HG03103 (cell line): Measurements from ENCODE around the gene CSNK1G3.

Source experiments
- ATAC-seq: cut with Tn5 transposase; IDR thresholded peaks from one replicate; pipeline ENCODE4 v1.9.1; 2021; ENCODE audit warnings: low read depth; ENCODE audit not compliant: unreplicated experiment

CSNK1G3 gene

DNA sequence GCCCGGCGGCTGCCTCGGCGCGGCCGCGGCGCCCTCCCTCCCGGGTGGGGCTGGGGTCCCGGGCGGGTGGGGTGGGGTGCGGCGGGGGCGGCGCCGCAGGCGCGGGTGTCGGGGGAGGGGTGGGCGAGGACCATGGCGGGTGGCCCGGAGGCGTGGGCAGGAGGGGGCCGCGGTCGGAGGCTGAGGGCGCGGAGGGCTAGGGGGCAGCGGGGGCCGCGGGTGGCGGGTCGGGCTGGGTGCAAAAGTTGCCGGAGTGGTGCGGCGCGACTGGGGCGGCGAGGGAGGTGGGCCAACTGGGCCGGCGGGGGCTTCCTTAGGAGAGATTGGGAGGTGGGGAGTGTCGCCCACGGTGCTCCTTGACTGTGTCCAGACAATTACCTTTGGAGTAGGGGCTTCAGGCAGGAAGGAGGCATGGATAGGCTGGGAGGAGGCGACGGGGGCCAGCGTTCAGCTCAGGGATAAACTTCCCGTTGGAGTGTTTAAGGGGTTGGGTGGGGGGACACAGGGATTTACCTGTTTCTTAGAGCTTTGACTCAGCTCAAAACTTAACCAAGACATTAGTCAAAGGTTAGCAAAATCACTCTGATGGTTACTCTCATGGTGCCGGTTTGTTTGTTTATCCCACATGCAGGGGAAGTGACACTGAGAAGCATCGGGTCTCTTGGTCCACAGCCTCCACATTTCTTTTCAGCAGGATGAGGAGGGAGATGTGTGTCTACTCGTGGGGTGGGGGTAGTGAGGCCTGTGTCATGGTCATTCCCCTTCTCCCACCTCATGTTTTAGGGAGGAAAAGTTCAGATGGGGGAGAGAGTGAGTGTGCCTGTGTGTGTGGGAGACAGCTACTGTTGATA, 859 bp downstream of the CSNK1G3 start:
- peak; percentile 16 for ATAC-seq

DNA sequence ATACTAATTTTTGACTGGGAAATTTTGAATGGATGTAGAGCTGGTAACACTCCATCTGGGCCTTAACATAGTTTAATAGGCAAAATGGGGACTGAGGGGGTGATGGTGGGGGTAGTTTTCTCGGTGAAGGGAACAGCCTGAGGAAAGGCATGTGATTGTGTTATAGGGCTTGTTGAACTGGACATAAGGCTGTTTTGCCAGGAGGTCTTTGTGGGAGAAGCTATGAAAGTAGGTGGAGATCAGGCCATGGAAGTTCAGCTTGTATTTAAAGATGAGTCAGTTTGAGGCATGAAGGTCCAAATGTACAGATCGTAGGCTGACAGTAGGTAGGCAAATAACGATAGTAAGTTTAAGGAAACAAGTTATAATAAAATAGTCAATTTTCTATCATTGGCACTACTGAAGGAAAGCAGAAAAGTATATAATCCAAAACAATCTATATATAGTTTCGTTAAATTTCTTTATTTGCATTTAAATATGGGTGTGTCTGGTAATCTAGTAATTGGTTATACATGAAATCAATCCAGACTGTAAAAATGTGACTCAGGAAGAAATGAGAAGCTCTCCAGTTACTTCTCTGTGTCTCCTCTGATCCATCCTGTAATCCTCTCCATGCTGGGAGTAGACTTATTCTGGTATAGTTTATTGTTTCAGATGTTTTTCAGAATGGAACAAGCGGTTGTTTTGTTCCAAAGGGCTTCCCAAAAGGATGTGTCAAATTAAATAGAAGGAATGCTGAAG, 2.8 kb downstream of the CSNK1G3 start:
- no peak for ATAC-seq

DNA sequence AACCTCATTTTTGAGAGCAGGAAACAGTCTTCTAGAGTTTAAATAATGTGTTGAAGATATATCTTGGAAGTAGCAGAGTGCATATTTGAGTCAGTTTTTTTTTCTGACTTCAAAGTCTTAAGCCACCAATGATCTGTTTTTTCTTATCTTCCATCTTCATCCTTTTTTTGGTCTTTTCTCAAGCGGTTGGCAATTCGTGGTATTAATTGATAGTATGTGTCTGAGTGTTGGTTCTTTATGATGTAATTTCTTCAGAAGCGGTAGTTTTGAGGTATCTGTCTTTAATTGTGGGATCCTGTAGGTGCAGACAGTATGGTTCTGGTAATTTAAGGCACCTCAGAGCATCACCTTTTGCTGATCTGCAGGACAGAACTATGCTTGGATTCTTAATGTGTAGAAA, 3.9 kb downstream of the CSNK1G3 start:
- no peak for ATAC-seq

DNA sequence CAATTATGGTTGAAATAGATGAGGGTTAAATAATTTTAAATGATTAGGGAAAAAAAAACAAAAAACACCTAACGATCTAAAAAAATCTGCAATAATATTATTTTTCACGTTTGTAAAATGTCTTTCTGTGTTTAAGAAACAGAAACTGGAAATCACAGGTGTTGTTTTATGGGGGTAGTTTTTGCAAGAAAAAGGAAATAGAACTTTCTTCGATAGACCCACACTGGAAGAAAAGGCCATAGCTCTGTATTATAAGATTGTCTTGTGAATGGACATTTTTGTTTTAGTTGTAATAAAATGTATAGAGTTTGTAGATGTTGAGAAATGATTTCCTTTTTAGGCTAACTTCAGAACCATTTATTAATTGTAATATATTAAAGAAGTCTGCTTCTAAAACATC, 5.5 kb downstream of the CSNK1G3 start:
- no peak for ATAC-seq

DNA sequence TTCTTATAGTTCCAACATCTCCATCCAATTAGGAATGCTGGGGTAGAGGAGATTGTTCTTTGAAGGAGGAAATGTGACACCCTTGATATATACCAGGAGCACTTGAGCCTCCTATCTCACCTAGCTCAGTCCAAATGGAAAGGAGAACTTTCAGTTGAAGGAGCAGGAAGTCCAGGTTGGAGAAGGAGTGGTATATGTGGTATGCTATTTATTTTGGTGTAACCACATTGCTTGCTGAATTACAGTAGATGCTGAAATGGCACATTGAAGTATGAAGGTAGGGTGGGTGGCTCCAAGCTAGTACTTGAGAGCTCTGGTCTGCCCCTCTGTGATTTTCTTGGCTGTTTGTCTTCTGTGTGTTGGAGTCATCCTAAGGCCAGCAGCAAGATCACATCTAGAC, 6.1 kb downstream of the CSNK1G3 start:
- ATAC-seq, result peak; percentile 43

- peak; percentile 65 for ATAC-seq
Measured at GRCh38 chr5:123520677-123521247, 8.8 kb downstream of the CSNK1G3 start.

GRCh38 chr5:123524146-123524545, 12.2 kb downstream of the CSNK1G3 start:
- ATAC-seq, result no peak

GRCh38 chr5:123527190-123527589, 15.2 kb downstream of the CSNK1G3 start:
- ATAC-seq, result no peak

DNA sequence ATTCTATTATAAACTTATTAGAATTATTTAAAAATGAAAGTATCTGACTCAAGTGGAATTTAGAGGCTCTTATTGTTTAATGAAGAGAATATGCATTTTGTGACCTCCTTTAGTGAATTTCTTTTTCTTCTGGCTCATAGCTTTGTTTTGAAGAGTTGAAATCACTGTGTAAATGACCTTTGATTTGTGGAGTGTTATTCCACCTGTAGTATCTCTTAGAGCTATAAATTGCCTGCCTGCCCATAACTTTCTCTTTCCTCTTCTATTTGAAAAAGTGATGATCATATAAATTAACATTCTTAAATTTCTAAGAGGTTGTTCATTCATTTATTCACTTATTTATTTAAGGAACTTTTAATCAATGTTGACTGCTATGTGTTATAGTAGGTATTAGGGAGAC, 16.1 kb downstream of the CSNK1G3 start:
- ATAC-seq, result no peak

DNA sequence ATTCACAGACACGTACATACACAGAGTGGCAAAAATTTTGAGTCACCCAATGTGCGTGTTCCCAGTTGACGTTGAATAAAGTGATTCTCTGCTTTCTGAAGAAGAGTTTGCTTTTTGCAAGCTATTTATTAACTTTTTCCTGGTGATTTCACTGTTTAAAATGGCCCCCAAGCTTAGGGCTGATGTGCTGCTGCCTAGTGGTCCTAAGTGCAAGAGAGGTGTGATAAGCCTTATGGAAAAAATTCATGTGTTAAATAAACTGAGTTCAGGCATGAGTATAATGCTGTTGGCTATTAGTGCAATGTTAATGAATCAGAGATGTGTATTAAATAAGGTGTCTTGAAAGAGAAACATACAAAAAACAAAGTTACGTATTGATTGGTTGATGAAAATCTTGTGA, 16.9 kb downstream of the CSNK1G3 start:
- no peak for ATAC-seq

GRCh38 chr5:123530728-123531127, 18.8 kb downstream of the CSNK1G3 start:
- ATAC-seq, result no peak

GRCh38 chr5:123535648-123536047, 23.7 kb downstream of the CSNK1G3 start:
- ATAC-seq, result no peak

GRCh38 chr5:123537256-123537655, 25.3 kb downstream of the CSNK1G3 start:
- no peak for ATAC-seq

GRCh38 chr5:123537845-123538244, 25.9 kb downstream of the CSNK1G3 start:
- ATAC-seq, result no peak

GRCh38 chr5:123538670-123539459, 26.9 kb downstream of the CSNK1G3 start:
- ATAC-seq, result no peak

GRCh38 chr5:123540534-123540933, 28.6 kb downstream of the CSNK1G3 start:
- no peak for ATAC-seq

DNA sequence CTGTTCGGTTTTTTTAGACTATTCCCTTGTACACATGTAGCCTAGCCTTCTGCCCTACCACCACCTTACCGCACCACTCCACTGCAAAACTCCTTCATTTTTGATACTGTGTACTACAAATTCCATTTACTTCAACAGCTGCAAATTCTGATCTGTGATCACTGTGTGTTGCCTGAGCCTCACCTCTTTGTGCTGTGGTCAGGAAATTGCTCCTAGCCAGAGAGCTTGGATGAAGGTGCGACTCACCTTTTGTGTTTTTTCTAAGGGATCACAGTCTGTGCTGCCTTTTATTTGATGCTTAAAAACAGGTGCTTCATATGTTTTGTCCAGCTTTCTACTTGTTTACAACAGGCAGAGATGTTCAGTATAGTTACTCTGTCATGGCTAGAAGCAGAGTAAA, 31.5 kb downstream of the CSNK1G3 start:
- no peak for ATAC-seq

GRCh38 chr5:123545506-123545905, 33.5 kb downstream of the CSNK1G3 start:
- no peak for ATAC-seq

GRCh38 chr5:123546657-123547056, 34.7 kb downstream of the CSNK1G3 start:
- no peak for ATAC-seq

DNA sequence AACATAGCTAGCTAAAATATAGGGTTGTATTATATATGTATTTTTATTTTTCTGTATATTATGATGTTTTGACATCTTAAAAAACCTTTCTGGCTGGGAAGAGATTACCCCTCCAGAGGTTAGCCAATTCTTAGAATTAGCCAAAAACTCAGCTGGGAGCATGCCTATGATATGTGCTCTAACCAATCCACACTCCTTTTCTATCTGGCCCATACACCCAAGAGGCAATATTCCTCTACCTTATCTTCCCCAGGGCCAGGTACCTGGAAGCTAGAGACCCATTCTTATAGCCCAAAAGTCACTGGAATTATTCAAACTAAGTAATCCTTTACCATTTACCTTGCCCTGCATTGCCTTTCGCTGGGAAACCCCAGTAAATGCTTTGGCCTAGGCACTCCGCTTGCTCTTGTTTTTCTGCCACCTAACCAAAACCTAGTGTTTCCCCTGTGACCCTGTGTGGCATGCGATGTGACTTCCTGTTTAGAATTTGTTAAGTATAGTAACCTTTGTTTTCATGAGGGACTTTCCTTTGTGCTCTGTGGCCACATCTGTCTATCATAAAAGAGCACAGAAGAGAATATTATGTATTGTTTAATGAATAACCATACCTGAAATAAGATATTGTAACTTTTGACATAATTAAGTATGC, 37.4 kb downstream of the CSNK1G3 start:
- peak; percentile 98 for ATAC-seq
